HCT116 (cell line): Measurements from ENCODE around the gene MTX2. TPM values are rescaled to one million over a fixed set of nuclear protein-coding genes. Genes with fewer than 3 reads are reported as not detected.

ENCODE experiments used
- ATAC-seq: fragments of 200-7000 bp; cut with Tn5 transposase; 2 replicates; pipeline ENCODE4 v1.9.1; 2020; ENCODE audit warnings: mild to moderate bottlenecking, moderate library complexity
- BruUV-seq: library from RNA; stranded (reverse); fragments of 400-500 nt; replicated peaks from 2 replicates; lab custom pipeline; 2021; lab: Mats Ljungman, UMichigan
- CTCF ChIA-PET: fragments of 300-600 bp; sonication (Branson Sonifier 250); formaldehyde crosslinking; loops from one replicate; lab custom pipeline; 2021; ENCODE audit warnings: antibody characterized with exemption; lab: Charles Lee
- POLR2A ChIA-PET: fragments of 300-600, 350-600 bp; sonication (Branson Sonifier 250); formaldehyde crosslinking; loops from one replicate; lab custom pipeline; 2021; ENCODE audit warnings: antibody characterized with exemption; lab: Charles Lee
- RAD21 ChIA-PET, 2 experiments: fragments of 300-600 bp; sonication (Branson Sonifier 250); formaldehyde crosslinking; loops; one replicate each; lab custom pipeline; 2023; ENCODE audit warnings: low total read pairs in 2 of 2; ENCODE audit not compliant: uncharacterized antibody in 2 of 2, unreplicated experiment in 2 of 2, low non-redundant PET in 1 of 2; lab: Charles Lee
- DNase-seq: peaks from one replicate; pipeline ENCODE4 v3.0.0-alpha.2; 2010; ENCODE audit warnings: low read depth, low spot score
- H2AFZ ChIP-seq: fragments of 200-600 bp; shearing (Covaris generic), sonication (generic); 2 replicates; pipeline ENCODE4 v1.6.1; 2017; ENCODE audit warnings: low read depth, mixed run types, mixed read lengths, antibody characterized with exemption, low read length; ENCODE audit not compliant: poor library complexity, severe bottlenecking
- H3K27ac ChIP-seq: 2 replicates; pipeline ENCODE4 v1.5.1; 2012; ENCODE audit warnings: low read depth, low read length
- H3K27me3 ChIP-seq: fragments of 200-600 bp; sonication (generic); 2 replicates; pipeline ENCODE4 v1.6.1; 2016; ENCODE audit warnings: mixed run types, low read length, mixed read lengths; ENCODE audit not compliant: insufficient read depth
- H3K36me3 ChIP-seq, 2 experiments: fragments of 200-500 bp in 1 of 2; fragments of 200-600 bp in 1 of 2; sonication (Bioruptor generic) in 1 of 2; sonication (generic) in 1 of 2; 2 replicates each; pipeline versions ENCODE4 v1.5.1 to v1.6.1; 2014 to 2016; ENCODE audit warnings: low read length in 2 of 2, inconsistent platforms in 1 of 2, mixed read lengths in 1 of 2, mixed run types in 1 of 2; ENCODE audit not compliant: insufficient read depth in 2 of 2, control insufficient read depth in 1 of 2
- H3K4me1 ChIP-seq, 2 experiments: fragments of 200-600 bp in 1 of 2; sonication (generic) in 1 of 2; 2 replicates each; pipeline versions ENCODE4 v1.5.1 to v1.6.1; 2012 to 2017; ENCODE audit warnings: low read length in 2 of 2, inconsistent platforms in 1 of 2, mild to moderate bottlenecking in 1 of 2, mixed read lengths in 1 of 2, mixed run types in 1 of 2, moderate library complexity in 1 of 2; ENCODE audit not compliant: insufficient read depth in 2 of 2, control insufficient read depth in 1 of 2
- H3K4me2 ChIP-seq: fragments of 200-600 bp; sonication (generic); 2 replicates; pipeline ENCODE4 v1.6.1; 2017; ENCODE audit warnings: mixed run types, low read length, mixed read lengths
- H3K4me3 ChIP-seq, 2 experiments: fragments of 200-600 bp in 1 of 2; sonication (generic) in 1 of 2; replicated peaks in 1 of 2; 2 replicates each; pipeline ENCODE4 v1.5.1; 2011 to 2016; ENCODE audit warnings: low read length in 2 of 2, control low read depth in 1 of 2, low read depth in 1 of 2, mild to moderate bottlenecking in 1 of 2, mixed read lengths in 1 of 2, mixed run types in 1 of 2
- H3K79me2 ChIP-seq: fragments of 200-600 bp; sonication (generic); 2 replicates; pipeline ENCODE4 v1.6.1; 2017; ENCODE audit warnings: mild to moderate bottlenecking, mixed run types, low read length, moderate library complexity, mixed read lengths; ENCODE audit not compliant: insufficient read depth
- H3K9ac ChIP-seq: fragments of 200-600 bp; sonication (generic); 2 replicates; pipeline ENCODE4 v1.6.1; 2016; ENCODE audit warnings: low read length, mixed read lengths
- H3K9me2 ChIP-seq: fragments of 200-600 bp; sonication (generic), shearing (Covaris generic); 2 replicates; pipeline ENCODE4 v1.6.1; 2017; ENCODE audit warnings: mixed run types, mild to moderate bottlenecking, moderate library complexity; ENCODE audit not compliant: insufficient read depth
- H3K9me3 ChIP-seq, 2 experiments: fragments of 200-500 bp in 1 of 2; fragments of 200-600 bp in 1 of 2; sonication (Bioruptor generic) in 1 of 2; sonication (generic) in 1 of 2; 2 replicates each; pipeline ENCODE4 v1.6.1; 2014 to 2017; ENCODE audit warnings: low read length in 2 of 2, mixed read lengths in 2 of 2, inconsistent platforms in 1 of 2, low read depth in 1 of 2, mild to moderate bottlenecking in 1 of 2, mixed run types in 1 of 2, moderate library complexity in 1 of 2; ENCODE audit not compliant: control insufficient read depth in 1 of 2, insufficient read depth in 1 of 2
- H4K20me1 ChIP-seq: fragments of 200-600 bp; sonication (generic), shearing (Covaris generic); 2 replicates; pipeline ENCODE4 v1.6.1; 2017; ENCODE audit warnings: mixed run types, mild to moderate bottlenecking, moderate library complexity; ENCODE audit not compliant: insufficient read depth
- CBX3 ChIP-seq: IDR thresholded peaks from 2 replicates; pipeline ENCODE4 v1.6.1; 2012; ENCODE audit warnings: low read depth
- EGR1 ChIP-seq: IDR thresholded peaks from 2 replicates; pipeline ENCODE4 v1.6.1; 2012; ENCODE audit warnings: low read depth
- ELF1 ChIP-seq: IDR thresholded peaks from 2 replicates; pipeline ENCODE4 v1.6.1; 2012; ENCODE audit warnings: low read depth, borderline replicate concordance
- EZH2phosphoT487 ChIP-seq: fragments of 200-600 bp; IDR thresholded peaks from 2 replicates; pipeline ENCODE4 v1.6.1; 2018; ENCODE audit warnings: antibody characterized with exemption, borderline replicate concordance
- JUND ChIP-seq: IDR thresholded peaks from 2 replicates; pipeline ENCODE4 v1.6.1; 2012
- POLR2AphosphoS5 ChIP-seq: IDR thresholded peaks from 2 replicates; pipeline ENCODE4 v1.6.1; 2011; ENCODE audit warnings: mild to moderate bottlenecking, low read depth, low read length, moderate library complexity
- RAD21 ChIP-seq: IDR thresholded peaks from 2 replicates; pipeline ENCODE4 v1.6.1; 2012; ENCODE audit warnings: low read depth, mild to moderate bottlenecking
- SIN3A ChIP-seq: IDR thresholded peaks from 2 replicates; pipeline ENCODE4 v1.6.1; 2012; ENCODE audit warnings: low read depth
- SP1 ChIP-seq: IDR thresholded peaks from 2 replicates; pipeline ENCODE4 v1.6.1; 2012; ENCODE audit warnings: low read depth
- SRF ChIP-seq: IDR thresholded peaks from 2 replicates; pipeline ENCODE4 v1.6.1; 2012; ENCODE audit warnings: low read depth
- YY1 ChIP-seq: IDR thresholded peaks from 2 replicates; pipeline ENCODE4 v1.6.1; 2011; ENCODE audit warnings: low read length, low read depth, moderate library complexity, mild to moderate bottlenecking; ENCODE audit not compliant: insufficient replicate concordance; ENCODE audit errors: extremely low read depth
- ZNF274 ChIP-seq: fragments of 200-500 bp; sonication (Bioruptor generic); IDR thresholded peaks from 2 replicates; pipeline ENCODE4 v1.6.1; 2014; ENCODE audit warnings: mild to moderate bottlenecking, low read depth, low read length, inconsistent platforms
- intact Hi-C: fragments of 100-400 bp; cut with micrococcal nuclease; formaldehyde crosslinking; loops from 2 replicates; pipeline ENCODE4 v1.10.0; 2022
- total RNA-seq: library from RNA; stranded (reverse); gene quantifications from one replicate; pipeline ENCODE4 v1.2.1, GENCODE V29; 2021; ENCODE audit not compliant: unreplicated experiment
- TF ChIP-seq, protein P1 (sequence below): IDR thresholded peaks from 2 replicates; pipeline ENCODE4 v1.6.1; 2012; ENCODE audit warnings: low read depth
- TF ChIP-seq, protein P2 (sequence below): IDR thresholded peaks from 2 replicates; pipeline ENCODE4 v1.6.1; 2012
- TF ChIP-seq, protein P3 (sequence below), 3 experiments: fragments of 200-600 bp in 1 of 3; sonication (generic) in 1 of 3; IDR thresholded peaks in 2 of 3; conservative IDR thresholded peaks in 1 of 3; 2 replicates each; pipeline ENCODE4 v1.5.1; 2012 to 2017; ENCODE audit warnings: low read depth in 2 of 3, low read length in 2 of 3, antibody characterized with exemption in 1 of 3, borderline replicate concordance in 1 of 3, control low read depth in 1 of 3, mild to moderate bottlenecking in 1 of 3, mixed read lengths in 1 of 3, mixed run types in 1 of 3, moderate library complexity in 1 of 3; ENCODE audit not compliant: insufficient read depth in 1 of 3
- TF ChIP-seq, protein P4 (sequence below): IDR thresholded peaks from 2 replicates; pipeline ENCODE4 v1.6.1; 2011; ENCODE audit warnings: mild to moderate bottlenecking, low read length, moderate library complexity; ENCODE audit not compliant: insufficient replicate concordance; ENCODE audit errors: extremely low read depth

Gene MTX2
- total RNA-seq, 1 experiment from 2014 or later = 38.9 TPM

- TF ChIP-seq, protein P1, sequence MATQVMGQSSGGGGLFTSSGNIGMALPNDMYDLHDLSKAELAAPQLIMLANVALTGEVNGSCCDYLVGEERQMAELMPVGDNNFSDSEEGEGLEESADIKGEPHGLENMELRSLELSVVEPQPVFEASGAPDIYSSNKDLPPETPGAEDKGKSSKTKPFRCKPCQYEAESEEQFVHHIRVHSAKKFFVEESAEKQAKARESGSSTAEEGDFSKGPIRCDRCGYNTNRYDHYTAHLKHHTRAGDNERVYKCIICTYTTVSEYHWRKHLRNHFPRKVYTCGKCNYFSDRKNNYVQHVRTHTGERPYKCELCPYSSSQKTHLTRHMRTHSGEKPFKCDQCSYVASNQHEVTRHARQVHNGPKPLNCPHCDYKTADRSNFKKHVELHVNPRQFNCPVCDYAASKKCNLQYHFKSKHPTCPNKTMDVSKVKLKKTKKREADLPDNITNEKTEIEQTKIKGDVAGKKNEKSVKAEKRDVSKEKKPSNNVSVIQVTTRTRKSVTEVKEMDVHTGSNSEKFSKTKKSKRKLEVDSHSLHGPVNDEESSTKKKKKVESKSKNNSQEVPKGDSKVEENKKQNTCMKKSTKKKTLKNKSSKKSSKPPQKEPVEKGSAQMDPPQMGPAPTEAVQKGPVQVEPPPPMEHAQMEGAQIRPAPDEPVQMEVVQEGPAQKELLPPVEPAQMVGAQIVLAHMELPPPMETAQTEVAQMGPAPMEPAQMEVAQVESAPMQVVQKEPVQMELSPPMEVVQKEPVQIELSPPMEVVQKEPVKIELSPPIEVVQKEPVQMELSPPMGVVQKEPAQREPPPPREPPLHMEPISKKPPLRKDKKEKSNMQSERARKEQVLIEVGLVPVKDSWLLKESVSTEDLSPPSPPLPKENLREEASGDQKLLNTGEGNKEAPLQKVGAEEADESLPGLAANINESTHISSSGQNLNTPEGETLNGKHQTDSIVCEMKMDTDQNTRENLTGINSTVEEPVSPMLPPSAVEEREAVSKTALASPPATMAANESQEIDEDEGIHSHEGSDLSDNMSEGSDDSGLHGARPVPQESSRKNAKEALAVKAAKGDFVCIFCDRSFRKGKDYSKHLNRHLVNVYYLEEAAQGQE = no peak
- no peak for TF ChIP-seq SP1
Measured at GRCh38 chr2:176240301-176240700, 28.9 kb upstream of the MTX2 start (continued).

DNA sequence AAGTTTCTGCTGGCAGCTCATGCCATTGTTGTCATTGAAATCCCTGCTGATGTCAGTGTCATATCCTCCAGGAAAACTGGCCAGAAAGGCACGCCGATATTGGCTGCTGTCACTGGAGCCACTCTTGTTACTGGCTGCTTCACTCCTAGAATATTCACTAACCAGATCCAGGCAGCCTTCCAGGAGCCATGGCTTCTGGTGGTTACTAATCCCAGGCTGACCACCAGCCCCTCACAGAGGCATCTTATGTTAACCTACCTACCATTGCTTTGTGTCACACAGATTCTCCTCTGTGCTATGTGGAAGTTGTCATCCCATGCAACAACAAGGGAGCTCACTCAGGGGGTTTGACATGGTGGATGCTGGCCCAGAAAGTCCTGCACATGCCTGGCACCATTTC, 27.0 kb upstream of the MTX2 start:
- no peak for ATAC-seq
- Histone ChIP-seq H3K9ac (no peak overlapping the region), H3K79me2 (no peaks in the 10 kb centered on the region), H2AFZ (no peak overlapping the region), H3K27ac (no peak overlapping the region), H3K4me1 (no peaks in the 10 kb centered on the region), H3K36me3 (no peaks in the 10 kb centered on the region), H3K4me3 (no peak overlapping the region), H3K27me3 (no peaks in the 10 kb centered on the region), H3K9me2 (no peaks in the 10 kb centered on the region), H3K4me2 (no peak overlapping the region)
- no TSS peak for BruUV-seq
- POLR2A ChIA-PET = no interaction called here
- RAD21 ChIA-PET = no interaction called here
- intact Hi-C loops = no loop called here
- DNase-seq = no peak
- no peak for TF ChIP-seq ZNF274
- TF ChIP-seq ELF1 = no peak
- TF ChIP-seq, protein P2, sequence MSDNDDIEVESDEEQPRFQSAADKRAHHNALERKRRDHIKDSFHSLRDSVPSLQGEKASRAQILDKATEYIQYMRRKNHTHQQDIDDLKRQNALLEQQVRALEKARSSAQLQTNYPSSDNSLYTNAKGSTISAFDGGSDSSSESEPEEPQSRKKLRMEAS = no peak
- TF ChIP-seq SIN3A = no peak
- TF ChIP-seq POLR2AphosphoS5 = no peak
- no peak for TF ChIP-seq CBX3
- TF ChIP-seq JUND = no peak
- TF ChIP-seq YY1 = no peak
- no peak for TF ChIP-seq SRF
- TF ChIP-seq, protein P3, sequence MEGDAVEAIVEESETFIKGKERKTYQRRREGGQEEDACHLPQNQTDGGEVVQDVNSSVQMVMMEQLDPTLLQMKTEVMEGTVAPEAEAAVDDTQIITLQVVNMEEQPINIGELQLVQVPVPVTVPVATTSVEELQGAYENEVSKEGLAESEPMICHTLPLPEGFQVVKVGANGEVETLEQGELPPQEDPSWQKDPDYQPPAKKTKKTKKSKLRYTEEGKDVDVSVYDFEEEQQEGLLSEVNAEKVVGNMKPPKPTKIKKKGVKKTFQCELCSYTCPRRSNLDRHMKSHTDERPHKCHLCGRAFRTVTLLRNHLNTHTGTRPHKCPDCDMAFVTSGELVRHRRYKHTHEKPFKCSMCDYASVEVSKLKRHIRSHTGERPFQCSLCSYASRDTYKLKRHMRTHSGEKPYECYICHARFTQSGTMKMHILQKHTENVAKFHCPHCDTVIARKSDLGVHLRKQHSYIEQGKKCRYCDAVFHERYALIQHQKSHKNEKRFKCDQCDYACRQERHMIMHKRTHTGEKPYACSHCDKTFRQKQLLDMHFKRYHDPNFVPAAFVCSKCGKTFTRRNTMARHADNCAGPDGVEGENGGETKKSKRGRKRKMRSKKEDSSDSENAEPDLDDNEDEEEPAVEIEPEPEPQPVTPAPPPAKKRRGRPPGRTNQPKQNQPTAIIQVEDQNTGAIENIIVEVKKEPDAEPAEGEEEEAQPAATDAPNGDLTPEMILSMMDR (IDR thresholded peaks at IDR 0.05 in 2 of 3, conservative IDR thresholded peaks at IDR 0.05 in 1 of 3; ENCODE audit: borderline replicate concordance in 1 of 3, insufficient read depth in 1 of 3, low read depth in 2 of 3, low read length in 2 of 3) = no peak
- no peak for TF ChIP-seq EGR1
- TF ChIP-seq, protein P4, sequence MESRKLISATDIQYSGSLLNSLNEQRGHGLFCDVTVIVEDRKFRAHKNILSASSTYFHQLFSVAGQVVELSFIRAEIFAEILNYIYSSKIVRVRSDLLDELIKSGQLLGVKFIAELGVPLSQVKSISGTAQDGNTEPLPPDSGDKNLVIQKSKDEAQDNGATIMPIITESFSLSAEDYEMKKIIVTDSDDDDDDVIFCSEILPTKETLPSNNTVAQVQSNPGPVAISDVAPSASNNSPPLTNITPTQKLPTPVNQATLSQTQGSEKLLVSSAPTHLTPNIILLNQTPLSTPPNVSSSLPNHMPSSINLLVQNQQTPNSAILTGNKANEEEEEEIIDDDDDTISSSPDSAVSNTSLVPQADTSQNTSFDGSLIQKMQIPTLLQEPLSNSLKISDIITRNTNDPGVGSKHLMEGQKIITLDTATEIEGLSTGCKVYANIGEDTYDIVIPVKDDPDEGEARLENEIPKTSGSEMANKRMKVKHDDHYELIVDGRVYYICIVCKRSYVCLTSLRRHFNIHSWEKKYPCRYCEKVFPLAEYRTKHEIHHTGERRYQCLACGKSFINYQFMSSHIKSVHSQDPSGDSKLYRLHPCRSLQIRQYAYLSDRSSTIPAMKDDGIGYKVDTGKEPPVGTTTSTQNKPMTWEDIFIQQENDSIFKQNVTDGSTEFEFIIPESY = no peak
- TF ChIP-seq EZH2phosphoT487 = no peak
- TF ChIP-seq RAD21 = no peak
- TF ChIP-seq, all 23 proteins: peak for 0
- CTCF ChIA-PET = no interaction called here
- Histone ChIP-seq H4K20me1 (no peaks in the 10 kb centered on the region), H3K9me3 (no peaks in the 10 kb centered on the region)
